HG03460 (cell line): Measurements from ENCODE around the gene FOXI1.

ENCODE experiments used
- ATAC-seq: cut with Tn5 transposase; IDR thresholded peaks from one replicate; pipeline ENCODE4 v1.9.1; 2021; ENCODE audit not compliant: unreplicated experiment

FOXI1 gene

DNA sequence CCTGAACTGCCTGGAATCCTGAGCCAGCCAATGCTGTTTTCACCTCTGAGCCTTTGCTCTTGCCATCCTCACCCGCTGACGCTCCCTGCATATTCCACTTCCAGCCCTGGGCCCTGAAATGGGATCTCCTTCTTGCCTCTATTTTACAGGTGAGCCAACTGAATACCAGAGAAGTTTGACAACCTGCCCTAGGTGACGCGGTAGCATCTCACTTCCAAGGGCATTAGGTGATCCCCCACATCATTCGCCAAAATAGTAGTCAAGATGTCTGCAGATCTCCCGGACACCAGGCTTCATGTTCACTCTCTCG is 43.5 kb downstream of the FOXI1 start:
- no peak for ATAC-seq

GRCh38 chr5:170150713-170151096 is 45.0 kb downstream of the FOXI1 start:
- ATAC-seq: no peak

DNA sequence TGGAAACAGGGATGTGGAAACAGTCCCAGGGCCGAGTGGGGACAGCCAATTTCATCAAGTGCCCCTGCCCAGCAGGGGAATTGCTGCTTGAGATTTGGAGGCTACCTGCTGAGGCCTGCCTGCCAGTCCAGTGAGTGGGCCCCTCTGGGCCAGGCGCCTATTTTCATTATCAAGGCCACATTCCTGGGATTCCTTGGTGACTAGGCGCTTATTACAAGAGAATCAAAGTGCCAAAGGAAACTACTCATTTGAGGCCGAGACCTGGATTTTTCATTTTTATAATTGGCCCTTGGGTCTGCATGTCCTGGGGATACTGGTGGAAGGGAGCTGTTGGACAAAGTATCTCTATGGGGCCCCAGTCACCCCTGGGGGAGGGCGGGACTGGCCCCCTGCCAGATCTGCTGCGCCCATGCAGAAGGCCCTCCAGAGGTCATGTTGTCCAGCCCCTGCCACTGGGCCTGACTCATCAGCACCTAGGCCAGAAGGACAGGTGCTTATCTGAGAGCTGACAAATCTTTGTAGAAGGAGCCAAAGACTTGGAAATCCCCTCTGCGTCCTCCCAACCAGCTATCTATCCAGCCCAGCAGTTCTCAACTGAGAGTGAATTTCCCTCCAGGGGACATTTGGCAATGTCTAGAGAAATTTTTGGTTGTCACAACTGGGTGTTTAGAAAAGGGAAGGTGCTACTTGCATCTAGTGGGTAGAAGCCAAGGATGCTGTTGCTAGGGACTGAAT is 45.6 kb downstream of the FOXI1 start:
- no peak for ATAC-seq

DNA sequence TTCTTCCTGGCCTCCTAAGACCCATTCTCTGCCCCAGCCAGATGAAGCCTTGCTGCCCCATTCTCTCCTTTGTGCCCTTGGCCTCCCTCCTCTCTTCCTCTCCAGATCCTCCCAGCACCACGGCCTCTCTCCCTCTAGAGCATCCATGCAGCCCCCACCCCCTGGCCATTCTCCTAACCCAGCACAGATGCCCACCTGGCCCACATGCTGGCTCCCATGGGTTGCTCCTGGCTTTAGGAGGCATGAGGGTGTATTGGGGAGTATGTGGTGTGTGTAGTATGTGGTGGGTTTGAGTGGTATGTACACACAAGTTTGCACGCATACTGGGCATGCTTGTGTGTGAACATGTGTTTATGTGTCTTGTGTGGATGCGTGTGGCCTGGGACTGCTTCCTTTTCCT is 47.1 kb downstream of the FOXI1 start:
- ATAC-seq: no peak

- ATAC-seq: no peak
Observed at GRCh38 chr5:170154297-170154696, 48.6 kb downstream of the FOXI1 start.

GRCh38 chr5:170154744-170155143 is 49.0 kb downstream of the FOXI1 start:
- no peak for ATAC-seq

DNA sequence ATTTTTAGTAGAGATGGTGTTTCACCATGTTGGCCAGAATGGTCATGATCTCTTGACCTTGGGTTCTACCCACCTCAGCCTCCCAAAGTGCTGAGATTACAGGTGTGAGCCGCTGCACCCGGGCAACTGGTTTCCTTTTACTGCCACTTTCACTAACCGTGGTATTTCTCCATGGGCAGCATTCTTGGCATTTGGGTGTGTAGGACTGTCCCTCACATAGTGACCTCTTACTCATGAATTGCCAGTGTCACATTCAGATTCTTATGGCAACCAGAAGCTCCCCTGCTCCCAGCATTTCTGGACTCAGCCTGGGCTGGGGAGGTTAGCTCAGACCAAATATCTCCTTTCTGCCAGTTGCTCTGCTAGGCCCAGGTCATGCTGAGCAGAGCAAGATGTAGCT is 50.1 kb downstream of the FOXI1 start:
- no peak for ATAC-seq

GRCh38 chr5:170159101-170159698 is 53.5 kb downstream of the FOXI1 start:
- no peak for ATAC-seq
